ENCODE measurements around the gene NGEF.

Gene NGEF

GRCh38 chr2:232833830-232834229, 179.2 kb downstream of the NGEF start:
- DNase-seq (ENCODE audit: low read depth in 2 of 2) = no peak

DNA sequence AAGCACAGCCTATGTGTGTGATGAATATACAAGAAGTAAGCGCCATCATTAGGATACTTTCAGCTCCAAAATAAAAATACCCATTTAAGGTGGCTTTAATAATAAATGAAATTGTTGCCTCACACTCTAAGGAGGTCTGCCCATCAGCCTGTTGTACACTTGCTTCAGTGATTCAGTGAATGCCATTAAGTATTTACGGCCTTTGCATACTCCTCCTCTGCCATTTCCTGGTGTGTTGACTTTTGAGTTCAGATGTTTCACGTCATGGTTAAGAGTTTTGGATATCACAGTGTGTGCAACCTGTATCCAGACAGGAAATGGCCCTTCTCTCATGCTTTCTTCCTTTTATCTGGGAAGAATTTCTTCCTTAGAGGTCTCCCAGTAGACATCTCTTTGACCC, 181.6 kb downstream of the NGEF start:
- DNase-seq (ENCODE audit: low read depth in 2 of 2) = no peak

GRCh38 chr2:232829988-232830387, 183.1 kb downstream of the NGEF start:
- no peak for DNase-seq (ENCODE audit: low read depth in 2 of 2)
